Measurements from ENCODE around the gene PUM1. TPM values are rescaled to one million over a fixed set of nuclear protein-coding genes. Genes with fewer than 3 reads are reported as not detected.

PUM1 gene
- total and polyA plus RNA-seq, 10 of the 15 experiments (the other 5 are each of a cell fraction or from before 2014, with no cell fraction given), result 21.4 to 75.3 (median 42.4) TPM

GRCh38 chr1:30942326-30942963 is 123.1 kb downstream of the PUM1 start:
- no peak for ATAC-seq
- intact Hi-C loops (cut with micrococcal nuclease; ENCODE audit: unreplicated experiment), result no loop called here
- ChIA-PET POLR2A (interaction anchor here (0.9 kb wide), 1 partner anchor 9 kb away, joined by 4 read pairs; no protein-coding TSS in a partner anchor), CTCF (interaction anchor here (0.8 to 1.6 kb wide), 3 partner anchors 10 to 13 kb away, joined by 3 to 9 read pairs (median 4); no protein-coding TSS in a partner anchor), RAD21 (ENCODE audit: unreplicated experiment) (no interaction called here), SMC1A (ENCODE audit: uncharacterized antibody, unreplicated experiment) (interaction anchor here (0.8 to 1.3 kb wide), 6 partner anchors 12 to 83 kb away, joined by 3 read pairs; no protein-coding TSS in a partner anchor)
- TF ChIP-seq PKNOX1 (IDR thresholded peaks at IDR 0.05) (no peak), POLR2AphosphoS5 (IDR thresholded peaks at IDR 0.05; ENCODE audit: low read length) (no peak), RCOR1 (conservative IDR thresholded peaks at IDR 0.05; ENCODE audit: low read depth, low read length) (no peak), SMC3 (IDR thresholded peaks at IDR 0.05; ENCODE audit: borderline replicate concordance, low read length) (no peak), CTCF (IDR thresholded peaks at IDR 0.05 in 2 of 3, conservative IDR thresholded peaks at IDR 0.05 in 1 of 3; ENCODE audit: control insufficient read depth in 2 of 3, extremely low read depth in 1 of 3, insufficient read depth in 1 of 3, low read depth in 3 of 3, low read length in 3 of 3) (no peak), MXI1 (IDR thresholded peaks at IDR 0.05; ENCODE audit: low read depth, low read length) (no peak), SRF (IDR thresholded peaks at IDR 0.05; ENCODE audit: low read depth in 2 of 2, low read length in 2 of 2) (no peak), RELA (IDR thresholded peaks at IDR 0.05; ENCODE audit: borderline replicate concordance, partially characterized antibody) (no peak), ZBTB40 (IDR thresholded peaks at IDR 0.05; ENCODE audit: borderline replicate concordance) (no peak), NR2C2 (IDR thresholded peaks at IDR 0.05; ENCODE audit: borderline replicate concordance, control insufficient read depth, insufficient read length, low read depth) (no peak), POLR2AphosphoS2 (IDR thresholded peaks at IDR 0.05; ENCODE audit: low read depth, low read length) (no peak), SP1 (IDR thresholded peaks at IDR 0.05; ENCODE audit: low read depth, low read length) (no peak), EGR1 (IDR thresholded peaks at IDR 0.05; ENCODE audit: borderline replicate concordance in 1 of 2, low read depth in 2 of 2, low read length in 2 of 2) (no peak)
- FAIRE-seq, result no peak
- peaks cover 12 to 38% of the 10 kb centered on the region in 2 experiments for H3K36me3 ChIP-seq (ENCODE audit: control insufficient read depth in 2 of 2, insufficient read depth in 2 of 2, low read length in 1 of 2)
- H3K79me2 ChIP-seq (ENCODE audit: control insufficient read depth, insufficient read depth, low read length), result no peaks in the 10 kb centered on the region
- no peak for DNase-seq (ENCODE audit: low read depth, low spot score)
- no peaks in the 10 kb centered on the region for H4K20me1 ChIP-seq (ENCODE audit: control insufficient read depth, insufficient read depth)
- BruUV-seq (replicated peaks), result no TSS peak
- H3K9me3 ChIP-seq (replicated peaks; ENCODE audit: control insufficient read depth, insufficient read depth, low read length), result no peaks in the 10 kb centered on the region
- H3K4me3 ChIP-seq, result no peak overlapping the region
- H3K27ac ChIP-seq (ENCODE audit: control insufficient read depth, insufficient read depth), result no peak overlapping the region
- no peak overlapping the region for H2AFZ ChIP-seq (ENCODE audit: control insufficient read depth, low read depth, low read length)
- in situ Hi-C loops (cut with MboI), result no loop called here
- over 99% methylated on average over 7 of the region's 7 CpGs for WGBS (ENCODE audit: insufficient coverage, insufficient replicate concordance, low lambda C conversion rate, missing lambda C conversion rate)
- H3K4me2 ChIP-seq (ENCODE audit: control insufficient read depth, insufficient read depth), result no peak overlapping the region
- no peaks in the 10 kb centered on the region for H3K27me3 ChIP-seq (replicated peaks in 1 of 2; ENCODE audit: control insufficient read depth in 2 of 2, insufficient read depth in 2 of 2, low read length in 1 of 2)
- no peaks in the 10 kb centered on the region for H3K4me1 ChIP-seq (ENCODE audit: control insufficient read depth, insufficient read depth, low read length)
- no peak overlapping the region for H3K9ac ChIP-seq (ENCODE audit: control insufficient read depth, insufficient read depth, low read length)

All from GM12878 (cell line).